CD4-positive, alpha-beta T cell treated with Interleukin-10 for 1 hour (primary cell): ENCODE results near the gene VTCN1.

Experiments used
- DNase-seq: peaks from one replicate; pipeline ENCODE4 v3.0.0-alpha.2; 2020

Gene VTCN1

GRCh38 chr1:117208580-117208979 lies 2.1 kb downstream of the VTCN1 start:
- DNase-seq = no peak

DNA sequence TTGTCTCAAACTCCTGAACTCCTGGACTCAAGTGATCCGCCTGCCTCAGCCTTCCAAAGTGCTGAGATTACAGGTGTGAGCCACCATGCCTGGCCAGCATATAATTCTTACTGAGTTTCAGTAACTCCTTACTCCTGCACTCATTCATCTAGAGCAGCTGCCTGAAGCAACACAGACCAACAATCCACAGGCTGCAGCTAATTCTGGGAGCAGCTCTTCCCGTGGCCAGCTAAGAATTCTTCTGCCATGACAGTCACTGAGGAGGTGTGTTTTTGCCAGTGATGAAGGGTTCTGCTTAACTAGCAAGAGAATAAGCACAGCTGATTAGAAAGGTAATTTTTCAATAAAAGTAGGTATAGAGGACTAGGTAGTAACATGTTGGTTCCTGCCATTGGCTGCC lies 5.4 kb downstream of the VTCN1 start:
- no peak for DNase-seq

- DNase-seq = no peak
Measured at GRCh38 chr1:117201808-117202207, 8.9 kb downstream of the VTCN1 start.

- DNase-seq = no peak
Measured at GRCh38 chr1:117198097-117198496, 12.6 kb downstream of the VTCN1 start.

GRCh38 chr1:117189726-117190125 lies 21.0 kb downstream of the VTCN1 start:
- no peak for DNase-seq

- DNase-seq = no peak
Measured at GRCh38 chr1:117188816-117189437, 21.8 kb downstream of the VTCN1 start.

DNA sequence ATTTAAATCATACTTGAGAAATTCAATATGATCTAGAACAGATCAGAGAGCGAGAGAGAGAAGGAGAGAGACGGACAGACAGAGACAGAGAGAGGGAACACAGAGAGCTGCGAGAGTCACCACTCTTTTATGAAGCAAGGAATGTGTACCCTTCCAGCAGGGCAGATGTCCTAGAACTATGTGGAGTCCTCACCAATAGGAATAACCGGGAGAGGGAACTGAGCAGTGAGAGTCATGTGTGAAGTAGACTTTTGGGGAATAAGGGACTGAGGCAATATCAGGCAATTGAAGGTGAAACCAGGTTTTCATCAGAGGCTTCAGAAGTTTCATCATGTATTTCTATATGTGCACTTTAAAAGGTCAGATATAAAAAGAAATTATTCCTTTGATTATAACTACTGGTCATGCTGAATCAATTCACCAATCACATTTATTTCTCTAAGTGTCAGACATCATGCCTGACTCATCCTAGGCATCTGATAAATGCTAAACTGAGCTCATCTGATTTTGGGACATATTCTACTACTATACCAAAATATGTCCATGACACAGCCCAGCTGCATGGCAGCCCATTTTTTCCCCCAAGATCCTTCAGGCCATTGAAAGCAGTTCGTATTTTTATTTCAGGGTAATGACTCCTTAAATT lies 22.4 kb downstream of the VTCN1 start:
- no peak for DNase-seq

GRCh38 chr1:117183112-117183511 lies 27.6 kb downstream of the VTCN1 start:
- DNase-seq = no peak

DNA sequence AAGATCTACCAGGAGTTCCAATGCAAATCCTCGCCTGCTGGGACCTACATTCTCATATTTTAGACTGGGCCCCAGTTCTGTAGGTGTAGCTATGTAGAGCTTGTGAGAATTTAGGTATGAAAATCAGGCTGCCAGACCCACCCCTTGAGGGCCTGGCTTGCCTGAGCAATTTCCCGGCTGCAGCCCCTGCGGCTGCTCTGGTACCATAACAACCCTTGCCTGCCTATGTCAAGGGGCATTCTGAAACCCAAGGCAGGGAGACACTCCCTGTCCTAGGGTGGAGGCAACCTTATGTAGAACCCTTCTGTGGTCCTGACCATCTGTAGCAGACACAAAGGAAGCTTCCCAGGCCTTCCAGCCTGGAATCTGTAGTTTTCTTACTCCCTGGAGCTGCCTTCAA lies 28.4 kb downstream of the VTCN1 start:
- no peak for DNase-seq

DNA sequence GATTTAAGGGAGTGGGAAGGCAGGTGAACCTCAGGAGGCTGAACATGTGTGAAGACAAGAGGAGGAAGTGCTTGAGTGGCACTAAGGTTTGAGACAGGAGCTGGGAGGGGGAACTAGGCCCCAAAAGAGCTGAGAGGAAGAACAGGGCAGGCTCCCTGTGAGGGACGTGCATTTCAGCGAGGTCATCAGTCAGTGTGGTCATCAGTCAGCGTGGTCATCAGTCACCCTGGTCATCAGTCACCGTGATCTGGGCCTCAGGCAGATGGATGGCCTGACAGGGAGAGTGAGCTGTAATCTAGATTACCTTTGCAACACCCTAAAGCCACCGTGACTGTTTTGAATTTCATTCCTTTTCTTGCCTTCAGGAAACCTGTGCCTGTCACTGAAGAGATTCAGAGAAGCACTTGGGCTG lies 29.1 kb downstream of the VTCN1 start:
- no peak for DNase-seq

GRCh38 chr1:117180147-117180967 lies 30.4 kb downstream of the VTCN1 start:
- DNase-seq = no peak

DNA sequence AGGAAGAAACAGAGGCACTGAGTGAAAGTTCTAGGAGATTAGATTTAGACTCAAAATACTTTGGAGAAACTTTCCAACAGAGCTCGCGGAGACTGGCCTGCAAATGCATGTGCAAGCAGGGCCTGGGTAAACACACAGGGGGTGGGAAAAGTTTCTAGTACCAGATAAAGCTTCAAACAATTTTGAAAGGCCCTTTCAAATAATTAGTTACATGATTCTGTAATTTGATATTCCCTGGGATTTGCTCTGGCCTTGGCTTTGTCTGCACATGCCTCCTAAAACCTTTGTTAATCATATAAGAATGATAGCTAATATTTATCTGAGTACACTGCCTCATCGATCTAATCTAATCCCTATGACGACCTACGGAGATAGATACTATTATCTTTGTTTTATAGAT lies 31.3 kb downstream of the VTCN1 start:
- no peak for DNase-seq

- no peak for DNase-seq
Measured at GRCh38 chr1:117178756-117179155, 32.0 kb downstream of the VTCN1 start.

DNA sequence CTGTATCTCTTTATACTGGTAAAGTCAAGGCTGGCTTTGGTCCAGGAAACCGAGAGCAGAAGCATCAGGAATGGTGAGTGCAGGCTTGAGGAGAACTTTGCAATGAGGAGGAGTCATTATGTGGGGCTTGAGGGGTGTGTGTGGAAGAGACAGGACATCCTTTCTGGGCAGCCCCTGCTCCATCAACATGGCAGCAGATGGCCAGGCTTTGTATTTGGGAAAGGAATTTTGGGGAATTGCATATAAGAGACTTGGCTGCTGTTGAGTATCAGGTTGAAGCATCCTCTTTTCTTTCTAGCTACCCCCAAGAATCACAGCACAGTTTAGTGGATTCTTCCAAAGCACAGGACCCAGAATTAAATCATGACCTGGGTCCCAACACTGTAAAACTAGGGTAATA lies 33.4 kb downstream of the VTCN1 start:
- DNase-seq = no peak

DNA sequence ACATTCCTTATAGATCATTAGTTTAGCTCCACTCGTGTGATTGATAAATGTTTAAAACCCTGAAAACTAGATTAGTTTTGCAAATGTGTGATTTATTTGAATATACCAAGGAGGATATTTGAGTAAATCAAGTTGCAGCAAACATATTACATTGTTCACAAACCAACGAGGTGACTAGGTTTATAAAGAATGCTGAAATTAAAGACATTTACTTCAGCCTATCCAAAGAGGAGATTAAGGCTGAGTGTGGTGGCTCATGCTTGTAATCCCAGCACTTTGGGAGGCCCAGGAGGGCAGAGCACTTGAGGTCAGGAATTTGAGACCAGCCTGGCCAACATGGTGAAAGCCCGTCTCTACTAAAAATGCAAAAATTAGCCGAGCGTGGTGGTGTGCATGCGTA lies 34.1 kb downstream of the VTCN1 start:
- no peak for DNase-seq

GRCh38 chr1:117174851-117175250 lies 35.9 kb downstream of the VTCN1 start:
- DNase-seq = no peak

GRCh38 chr1:117173691-117174090 lies 37.0 kb downstream of the VTCN1 start:
- DNase-seq = no peak

DNA sequence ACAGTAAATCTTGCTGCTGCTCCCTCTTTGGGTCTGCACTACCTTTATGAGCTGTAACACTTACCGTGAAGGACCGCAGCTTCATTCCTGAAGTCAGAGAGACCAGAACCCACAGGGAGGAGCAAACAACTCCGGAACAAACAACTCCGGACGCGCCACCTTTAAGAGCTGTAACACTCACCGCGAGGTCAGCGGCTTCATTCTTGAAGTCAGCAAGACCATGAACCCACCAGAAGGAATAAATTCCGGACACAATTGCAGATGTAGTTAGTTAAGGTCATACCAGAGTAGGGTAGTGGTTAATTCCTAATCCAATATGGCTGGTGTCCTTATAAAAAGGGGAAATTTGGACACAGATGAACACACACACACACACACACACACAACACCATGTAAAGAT lies 37.7 kb downstream of the VTCN1 start:
- no peak for DNase-seq

GRCh38 chr1:117171900-117172511 lies 38.7 kb downstream of the VTCN1 start:
- no peak for DNase-seq

DNA sequence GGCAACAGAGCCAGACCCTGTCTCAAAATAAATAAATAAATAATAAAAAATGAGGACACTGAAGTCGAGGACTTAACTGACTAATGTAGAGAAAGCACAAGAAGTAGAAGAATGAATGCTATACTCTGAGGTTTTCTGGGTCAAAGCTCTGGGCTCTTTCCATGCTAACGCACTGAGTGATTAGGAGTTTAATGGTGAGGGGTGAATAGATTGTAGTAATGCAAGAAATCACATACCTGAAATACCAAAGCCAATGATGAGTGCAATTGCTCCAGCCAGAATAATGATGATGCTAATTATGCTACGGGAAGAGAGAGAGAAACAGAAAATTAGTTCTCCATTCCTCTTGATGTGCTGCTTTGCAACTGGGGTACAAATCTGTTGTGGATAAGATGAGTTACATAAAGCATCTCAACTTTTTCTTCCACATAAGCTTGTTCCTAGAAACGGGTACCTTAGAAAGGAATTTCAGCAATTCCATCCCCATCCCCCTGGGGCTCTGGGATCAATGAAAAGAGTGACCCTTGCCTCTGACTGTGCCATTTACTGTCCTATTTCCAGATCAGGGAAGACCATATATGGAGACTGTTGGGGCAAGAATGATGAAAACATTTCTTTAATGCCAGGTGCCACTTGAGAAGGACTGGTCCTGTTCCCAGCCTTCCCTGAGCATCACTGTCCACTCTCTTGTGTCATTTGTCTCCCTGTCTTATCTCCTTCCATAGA lies 40.7 kb downstream of the VTCN1 start:
- DNase-seq = no peak

- DNase-seq = no peak
Measured at GRCh38 chr1:117167402-117167801, 43.3 kb downstream of the VTCN1 start.

DNA sequence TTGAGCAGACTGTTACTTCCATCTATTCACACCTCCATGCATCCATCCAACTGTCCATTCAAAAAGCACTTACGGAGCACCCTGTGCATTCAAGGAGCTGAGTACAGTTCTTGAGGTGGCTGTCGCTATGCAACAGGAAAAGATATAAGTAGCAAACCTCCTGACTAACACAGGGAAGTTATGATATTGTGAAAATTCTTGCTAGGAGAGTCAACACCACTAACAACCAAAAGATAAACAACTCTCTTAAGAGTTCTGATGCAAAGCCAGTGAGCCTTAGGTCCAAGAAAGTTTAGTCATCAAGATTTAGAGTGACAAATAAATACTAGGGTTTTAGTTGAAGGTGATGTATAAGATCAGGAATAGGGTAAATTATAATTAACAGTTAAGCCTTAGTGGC lies 44.7 kb downstream of the VTCN1 start:
- no peak for DNase-seq

GRCh38 chr1:117164209-117164608 lies 46.5 kb downstream of the VTCN1 start:
- DNase-seq = no peak
